Caco-2 (cell line): ENCODE data around the gene DALRD3. TPM values are rescaled to one million over a fixed set of nuclear protein-coding genes. Genes with fewer than 3 reads are reported as not detected.

Source experiments
- BruUV-seq: library from RNA; stranded (reverse); fragments of 400-500 nt; replicated peaks from 2 replicates; lab custom pipeline; 2021; lab: Mats Ljungman, UMichigan
- CTCF ChIA-PET: fragments of 300-600 bp; sonication (Branson Sonifier 250); formaldehyde crosslinking; loops from one replicate; lab custom pipeline; 2022; ENCODE audit warnings: antibody characterized with exemption; lab: Charles Lee
- POLR2A ChIA-PET: fragments of 300-600 bp; sonication (Branson Sonifier 250); formaldehyde crosslinking; loops from one replicate; lab custom pipeline; 2022; ENCODE audit warnings: antibody characterized with exemption; lab: Charles Lee
- DNase-seq, 2 experiments: peaks; one replicate each; pipeline versions ENCODE4 v3.0.0 to v3.0.0-alpha.2; 2020 to 2022
- H3K27me3 ChIP-seq: replicated peaks from 2 replicates; pipeline ENCODE4 v1.6.0; 2011; ENCODE audit warnings: low read length; ENCODE audit not compliant: control insufficient read depth, insufficient read depth
- H3K36me3 ChIP-seq: 2 replicates; pipeline ENCODE4 v1.5.1; 2011; ENCODE audit warnings: low read length; ENCODE audit not compliant: control insufficient read depth, insufficient read depth
- H3K4me1 ChIP-seq: fragments of 250-450 bp; sonication (Bioruptor Pico); 2 replicates; pipeline ENCODE4 v1.5.1; 2020; ENCODE audit warnings: mild to moderate bottlenecking
- H3K4me3 ChIP-seq: 2 replicates; pipeline ENCODE4 v1.5.1; 2011; ENCODE audit warnings: low read depth, mild to moderate bottlenecking, control low read depth, low read length
- H3K9me3 ChIP-seq: fragments of 250-450 bp; sonication (Bioruptor Pico); 2 replicates; pipeline ENCODE4 v1.5.1; 2020; ENCODE audit warnings: mild to moderate bottlenecking, moderate library complexity
- H3K27ac Mint-ChIP-seq: one replicate; pipeline ENCODE4 v1.8.0; 2022; ENCODE audit warnings: mixed read lengths; ENCODE audit not compliant: unreplicated experiment
- H3K27me3 Mint-ChIP-seq: one replicate; pipeline ENCODE4 v1.8.0; 2022; ENCODE audit warnings: mixed read lengths; ENCODE audit not compliant: insufficient read depth, unreplicated experiment
- H3K36me3 Mint-ChIP-seq: one replicate; pipeline ENCODE4 v1.8.0; 2022; ENCODE audit warnings: mild to moderate bottlenecking, mixed read lengths; ENCODE audit not compliant: insufficient read depth, unreplicated experiment
- H3K4me1 Mint-ChIP-seq: one replicate; pipeline ENCODE4 v1.8.0; 2022; ENCODE audit warnings: low read depth, mixed read lengths; ENCODE audit not compliant: unreplicated experiment
- H3K4me3 Mint-ChIP-seq: one replicate; pipeline ENCODE4 v1.8.0; 2022; ENCODE audit warnings: mild to moderate bottlenecking, moderate library complexity, mixed read lengths; ENCODE audit not compliant: unreplicated experiment
- H3K9me3 Mint-ChIP-seq: one replicate; pipeline ENCODE4 v1.8.0; 2022; ENCODE audit warnings: mixed read lengths; ENCODE audit not compliant: unreplicated experiment
- CTCF ChIP-seq, 2 experiments: fragments of 200-600 bp in 1 of 2; IDR thresholded peaks; 1 replicate in 1 of 2; 2 replicates in 1 of 2; pipeline versions ENCODE4 v1.5.1 to v1.8.0; 2011 to 2022; ENCODE audit warnings: antibody characterized with exemption in 1 of 2, control low read depth in 1 of 2, inconsistent platforms in 1 of 2, low read depth in 1 of 2, low read length in 1 of 2, mild to moderate bottlenecking in 1 of 2, moderate library complexity in 1 of 2; ENCODE audit not compliant: insufficient read depth in 1 of 2, severe bottlenecking in 1 of 2, unreplicated experiment in 1 of 2
- intact Hi-C: fragments of 100-400 bp; cut with micrococcal nuclease; formaldehyde crosslinking; loops from one replicate; pipeline ENCODE4 v1.10.0; 2022; ENCODE audit not compliant: unreplicated experiment
- total RNA-seq: library from RNA; stranded (reverse); gene quantifications from 2 replicates; pipeline ENCODE4 v1.2.3, GENCODE V29; 2022

Gene DALRD3
- total RNA-seq, 1 experiment from 2014 or later: 21.4 TPM

DNA sequence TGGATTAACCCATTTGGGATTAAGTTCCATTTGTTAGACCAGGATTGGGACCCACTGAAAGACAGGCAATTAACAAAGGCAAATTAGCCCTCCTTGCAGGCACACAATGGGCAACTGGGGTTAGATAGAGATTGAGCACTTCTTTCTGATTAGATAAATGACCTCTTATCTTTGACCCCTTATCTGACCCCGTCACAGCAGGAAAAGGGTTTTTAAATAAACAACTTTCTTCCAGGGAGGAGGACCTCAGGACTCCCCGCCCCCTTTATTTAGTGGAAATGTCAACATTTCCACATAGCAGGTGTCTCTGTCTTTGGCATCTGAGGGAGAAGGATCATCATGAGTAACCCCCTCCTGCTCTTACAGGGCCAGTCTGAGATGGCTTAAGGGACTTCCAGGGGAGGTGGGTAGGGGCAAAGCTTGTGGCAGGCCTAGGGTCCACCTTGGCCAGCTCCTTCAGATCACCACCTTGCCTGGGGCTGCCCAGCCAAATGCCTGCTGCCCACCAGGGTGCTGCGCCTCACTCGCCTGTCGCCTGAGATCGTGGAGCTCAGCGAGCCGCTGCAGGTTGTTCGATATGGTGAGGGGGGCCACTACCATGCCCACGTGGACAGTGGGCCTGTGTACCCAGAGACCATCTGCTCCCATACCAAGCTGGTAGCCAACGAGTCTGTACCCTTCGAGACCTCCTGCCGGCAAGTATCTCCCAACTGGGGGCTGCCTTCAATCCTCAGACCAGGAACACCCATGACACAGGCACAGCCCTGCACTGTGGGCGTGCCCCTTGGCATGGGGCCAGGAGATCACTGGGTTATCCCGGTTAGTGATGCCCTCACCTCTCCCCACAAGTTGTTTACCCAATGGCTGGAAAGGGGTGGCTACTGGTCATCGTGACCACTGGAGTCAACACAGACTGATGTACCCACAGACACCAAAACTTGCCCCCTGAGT is 13.8 kb downstream of the DALRD3 start:
- H3K27me3 Mint-ChIP-seq: no peaks in the 10 kb centered on the region
- no peaks in the 10 kb centered on the region for H3K9me3 Mint-ChIP-seq
- intact Hi-C loops: no loop called here
- no peak overlapping the region for H3K4me3 Mint-ChIP-seq
- no peak overlapping the region for H3K4me3 ChIP-seq
- no peaks in the 10 kb centered on the region for H3K27me3 ChIP-seq
- H3K36me3 ChIP-seq: no peaks in the 10 kb centered on the region; the same call in 1 of the 2 replicates
- ChIA-PET CTCF (interaction anchor here (1.5 kb wide), 1 partner anchor 17 kb away, joined by 7 read pairs; no protein-coding TSS in a partner anchor), POLR2A (interaction anchor here (0.6 kb wide), 1 partner anchor 288 kb away, joined by 3 read pairs; no protein-coding TSS in a partner anchor)
- no peak for DNase-seq
- H3K4me1 ChIP-seq: peaks cover 26% of the 10 kb centered on the region
- TF ChIP-seq CTCF (IDR thresholded peaks at IDR 0.05; ENCODE audit: insufficient read depth in 1 of 2, low read depth in 1 of 2, low read length in 1 of 2, severe bottlenecking in 1 of 2, unreplicated experiment in 1 of 2): no peak
- no peak overlapping the region for H3K27ac Mint-ChIP-seq
- H3K36me3 Mint-ChIP-seq: peaks cover 50% of the 10 kb centered on the region
- no peaks in the 10 kb centered on the region for H3K9me3 ChIP-seq
- no TSS peak for BruUV-seq
- H3K4me1 Mint-ChIP-seq: peaks cover 13% of the 10 kb centered on the region

- Histone ChIP-seq H3K4me1 (peaks cover 17% of the 10 kb centered on the region), H3K4me3 (no peak overlapping the region), H3K9me3 (no peaks in the 10 kb centered on the region), H3K27me3 (no peaks in the 10 kb centered on the region), H3K36me3 (peaks cover 2% of the 10 kb centered on the region; the same call in 1 of the 2 replicates)
- intact Hi-C loops: no loop called here
- Mint-ChIP-seq H3K27me3 (no peaks in the 10 kb centered on the region), H3K4me3 (no peak overlapping the region), H3K27ac (no peak overlapping the region), H3K36me3 (peaks cover 17% of the 10 kb centered on the region), H3K9me3 (no peaks in the 10 kb centered on the region), H3K4me1 (no peaks in the 10 kb centered on the region)
- ChIA-PET POLR2A (no interaction called here), CTCF (no interaction called here)
- no peak for DNase-seq
- peak in 1 of 2 experiments; percentile 2 for TF ChIP-seq CTCF (IDR thresholded peaks at IDR 0.05; ENCODE audit: insufficient read depth in 1 of 2, low read depth in 1 of 2, low read length in 1 of 2, severe bottlenecking in 1 of 2, unreplicated experiment in 1 of 2)
- BruUV-seq: no TSS peak
These were observed 17.2 kb downstream of the DALRD3 start for GRCh38 chr3:49001155-49001554.

GRCh38 chr3:48999085-48999858 is 19.1 kb downstream of the DALRD3 start:
- Histone ChIP-seq H3K27me3 (no peaks in the 10 kb centered on the region), H3K4me3 (no peak overlapping the region), H3K36me3 (peaks cover 2% of the 10 kb centered on the region; the same call in 1 of the 2 replicates), H3K9me3 (no peaks in the 10 kb centered on the region), H3K4me1 (peaks cover 5% of the 10 kb centered on the region)
- no peak for DNase-seq
- POLR2A ChIA-PET: no interaction called here
- H3K4me1 Mint-ChIP-seq: no peaks in the 10 kb centered on the region
- no peak overlapping the region for H3K4me3 Mint-ChIP-seq
- CTCF ChIA-PET: no interaction called here
- intact Hi-C loops: no loop called here
- H3K27ac Mint-ChIP-seq: no peak overlapping the region
- no peaks in the 10 kb centered on the region for H3K27me3 Mint-ChIP-seq
- peaks cover 17% of the 10 kb centered on the region for H3K36me3 Mint-ChIP-seq
- BruUV-seq: no TSS peak
- TF ChIP-seq CTCF (IDR thresholded peaks at IDR 0.05; ENCODE audit: insufficient read depth in 1 of 2, low read depth in 1 of 2, low read length in 1 of 2, severe bottlenecking in 1 of 2, unreplicated experiment in 1 of 2): no peak
- H3K9me3 Mint-ChIP-seq: no peaks in the 10 kb centered on the region
